ENCODE measurements around the gene WDR20. TPM values are rescaled to one million over a fixed set of nuclear protein-coding genes. Genes with fewer than 3 reads are reported as not detected.

WDR20 gene
- total RNA-seq, 1 experiment from 2014 or later, result 23.8 TPM

DNA sequence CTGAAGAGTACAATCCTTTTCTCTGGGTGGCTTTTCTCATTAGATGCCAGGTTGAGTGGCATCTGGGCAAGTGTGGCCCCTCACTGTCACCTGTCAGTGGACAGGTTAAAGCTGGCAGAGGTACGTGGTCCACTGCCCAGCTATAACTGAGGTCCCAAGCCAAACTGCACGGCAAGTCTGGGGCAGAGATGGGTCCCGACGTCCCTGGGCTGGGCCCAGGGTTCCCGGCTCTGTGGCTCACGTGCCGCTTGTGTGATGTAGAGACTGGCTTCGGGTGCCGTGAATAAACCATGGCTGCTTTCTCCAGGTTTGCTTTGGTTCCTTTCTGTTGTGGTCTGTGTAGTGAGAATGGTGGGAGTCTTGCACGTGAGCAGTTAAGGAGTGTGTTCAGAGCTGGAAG, 77.7 kb downstream of the WDR20 start:
- TF ChIP-seq, protein P1, sequence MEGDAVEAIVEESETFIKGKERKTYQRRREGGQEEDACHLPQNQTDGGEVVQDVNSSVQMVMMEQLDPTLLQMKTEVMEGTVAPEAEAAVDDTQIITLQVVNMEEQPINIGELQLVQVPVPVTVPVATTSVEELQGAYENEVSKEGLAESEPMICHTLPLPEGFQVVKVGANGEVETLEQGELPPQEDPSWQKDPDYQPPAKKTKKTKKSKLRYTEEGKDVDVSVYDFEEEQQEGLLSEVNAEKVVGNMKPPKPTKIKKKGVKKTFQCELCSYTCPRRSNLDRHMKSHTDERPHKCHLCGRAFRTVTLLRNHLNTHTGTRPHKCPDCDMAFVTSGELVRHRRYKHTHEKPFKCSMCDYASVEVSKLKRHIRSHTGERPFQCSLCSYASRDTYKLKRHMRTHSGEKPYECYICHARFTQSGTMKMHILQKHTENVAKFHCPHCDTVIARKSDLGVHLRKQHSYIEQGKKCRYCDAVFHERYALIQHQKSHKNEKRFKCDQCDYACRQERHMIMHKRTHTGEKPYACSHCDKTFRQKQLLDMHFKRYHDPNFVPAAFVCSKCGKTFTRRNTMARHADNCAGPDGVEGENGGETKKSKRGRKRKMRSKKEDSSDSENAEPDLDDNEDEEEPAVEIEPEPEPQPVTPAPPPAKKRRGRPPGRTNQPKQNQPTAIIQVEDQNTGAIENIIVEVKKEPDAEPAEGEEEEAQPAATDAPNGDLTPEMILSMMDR (IDR thresholded peaks at IDR 0.05; ENCODE audit: unreplicated experiment), result no peak
- Mint-ChIP-seq H3K4me1 (ENCODE audit: insufficient read depth, unreplicated experiment) (no peaks in the 10 kb centered on the region), H3K9me3 (ENCODE audit: unreplicated experiment) (no peaks in the 10 kb centered on the region), H3K4me3 (ENCODE audit: unreplicated experiment) (no peak overlapping the region), H3K27me3 (ENCODE audit: insufficient read depth, unreplicated experiment) (no peaks in the 10 kb centered on the region), H3K27ac (ENCODE audit: low read depth, unreplicated experiment) (no peak overlapping the region), H3K36me3 (ENCODE audit: insufficient read depth, unreplicated experiment) (peaks cover 7% of the 10 kb centered on the region)
- POLR2A ChIA-PET, result no interaction called here
- no peak for DNase-seq (ENCODE audit: unreplicated experiment)
- intact Hi-C loops (cut with micrococcal nuclease), result no loop called here
- BruUV-seq (replicated peaks), result no TSS peak
- CTCF ChIA-PET, result interaction anchor here (0.6 to 0.7 kb wide), 2 partner anchors 100 to 190 kb away, joined by 3 to 4 read pairs; no protein-coding TSS in a partner anchor

DNA sequence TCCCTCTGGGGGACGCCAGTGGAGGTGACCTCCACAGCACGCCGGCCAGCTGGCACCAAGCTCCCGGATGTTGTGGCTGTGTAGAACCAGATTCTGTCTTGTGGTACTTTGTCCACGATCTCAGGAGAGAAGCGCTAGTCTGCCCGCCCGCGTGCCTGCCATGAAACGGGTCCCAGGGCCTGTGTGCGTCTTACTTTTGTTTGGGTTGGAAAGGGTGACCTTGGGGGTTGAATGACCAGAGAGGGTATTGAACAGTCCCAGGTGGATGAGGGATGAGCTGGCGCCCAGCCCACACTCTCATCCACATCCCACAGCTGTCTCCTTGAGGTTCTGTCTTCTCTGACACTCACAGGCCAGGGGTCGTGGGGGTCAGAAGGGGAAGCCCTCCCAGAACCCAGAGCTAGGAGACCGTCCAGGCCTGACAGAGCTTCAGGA, 78.3 kb downstream of the WDR20 start:
- H3K27ac Mint-ChIP-seq (ENCODE audit: low read depth, unreplicated experiment), result no peak overlapping the region
- CTCF ChIA-PET, result interaction anchor here (0.6 kb wide), 1 partner anchor 100 kb away, joined by 3 read pairs; no protein-coding TSS in a partner anchor
- no TSS peak for BruUV-seq (replicated peaks)

DNA sequence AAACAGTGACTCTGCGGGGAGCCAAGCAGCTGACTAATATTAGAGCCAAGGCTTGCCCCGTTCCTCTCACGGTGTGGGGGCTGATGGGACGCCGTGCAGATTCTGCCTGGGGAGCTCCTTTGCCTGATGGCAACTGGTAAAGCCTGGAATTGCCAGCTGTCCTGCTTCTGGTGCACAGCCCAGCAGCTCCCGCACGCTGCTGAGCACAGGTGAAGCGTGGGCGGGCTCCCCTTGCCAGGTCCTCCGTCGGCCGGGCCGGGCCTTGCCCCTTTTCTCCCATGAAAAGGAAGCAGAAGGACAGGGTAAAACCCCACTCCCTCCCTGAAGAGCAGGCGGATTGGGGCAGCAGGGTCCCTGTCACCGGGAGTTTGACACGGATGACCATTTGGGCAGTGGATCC, 79.0 kb downstream of the WDR20 start:
- Mint-ChIP-seq H3K4me3 (ENCODE audit: unreplicated experiment) (no peak overlapping the region), H3K27me3 (ENCODE audit: insufficient read depth, unreplicated experiment) (no peaks in the 10 kb centered on the region), H3K4me1 (ENCODE audit: insufficient read depth, unreplicated experiment) (no peaks in the 10 kb centered on the region), H3K36me3 (ENCODE audit: insufficient read depth, unreplicated experiment) (peaks cover 9% of the 10 kb centered on the region), H3K9me3 (ENCODE audit: unreplicated experiment) (no peaks in the 10 kb centered on the region), H3K27ac (ENCODE audit: low read depth, unreplicated experiment) (no peak overlapping the region)
- intact Hi-C loops (cut with micrococcal nuclease), result no loop called here
- BruUV-seq (replicated peaks), result no TSS peak
- ChIA-PET CTCF (no interaction called here), POLR2A (interaction anchor here (0.9 kb wide), 1 partner anchor 29 kb away, joined by 3 read pairs; no protein-coding TSS in a partner anchor)
- TF ChIP-seq, protein P1 (IDR thresholded peaks at IDR 0.05; ENCODE audit: unreplicated experiment), result no peak
- no peak for DNase-seq (ENCODE audit: unreplicated experiment)

More for the DNA sequence above, 78.3 kb downstream of the WDR20 start:
- POLR2A ChIA-PET, result interaction anchor here (0.9 kb wide), 1 partner anchor 28 kb away, joined by 3 read pairs; no protein-coding TSS in a partner anchor
- intact Hi-C loops (cut with micrococcal nuclease), result no loop called here
- DNase-seq (ENCODE audit: unreplicated experiment), result no peak
- TF ChIP-seq, protein P1 (IDR thresholded peaks at IDR 0.05; ENCODE audit: unreplicated experiment), result no peak
- Mint-ChIP-seq H3K36me3 (ENCODE audit: insufficient read depth, unreplicated experiment) (peaks cover 7% of the 10 kb centered on the region), H3K27me3 (ENCODE audit: insufficient read depth, unreplicated experiment) (no peaks in the 10 kb centered on the region), H3K4me1 (ENCODE audit: insufficient read depth, unreplicated experiment) (no peaks in the 10 kb centered on the region), H3K9me3 (ENCODE audit: unreplicated experiment) (no peaks in the 10 kb centered on the region), H3K4me3 (ENCODE audit: unreplicated experiment) (no peak overlapping the region)

DNA sequence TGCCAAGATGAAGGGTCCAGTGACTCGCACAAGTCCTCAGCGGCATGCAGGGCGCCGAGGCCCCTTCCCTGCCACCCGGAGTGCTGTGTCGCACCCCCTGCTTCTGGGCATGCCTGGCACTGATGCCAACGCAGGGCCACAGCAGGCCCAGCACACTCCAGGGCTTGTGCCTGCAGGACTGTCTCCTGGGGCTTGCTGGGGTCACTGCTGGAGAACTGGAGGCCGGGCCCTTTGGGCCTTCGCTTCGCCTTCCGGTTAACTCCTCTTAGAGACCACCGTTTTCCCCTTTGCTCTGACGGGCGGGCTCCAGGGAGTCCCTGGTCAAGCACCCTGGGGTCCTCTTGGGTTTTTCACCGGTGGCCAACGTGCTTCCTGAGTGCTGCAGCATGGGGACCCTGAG, 79.6 kb downstream of the WDR20 start:
- intact Hi-C loops (cut with micrococcal nuclease), result no loop called here
- Mint-ChIP-seq H3K9me3 (ENCODE audit: unreplicated experiment) (no peaks in the 10 kb centered on the region), H3K4me1 (ENCODE audit: insufficient read depth, unreplicated experiment) (no peaks in the 10 kb centered on the region), H3K4me3 (ENCODE audit: unreplicated experiment) (no peak overlapping the region), H3K27me3 (ENCODE audit: insufficient read depth, unreplicated experiment) (no peaks in the 10 kb centered on the region), H3K27ac (ENCODE audit: low read depth, unreplicated experiment) (no peak overlapping the region), H3K36me3 (ENCODE audit: insufficient read depth, unreplicated experiment) (peaks cover 15% of the 10 kb centered on the region)
- TF ChIP-seq, protein P1 (IDR thresholded peaks at IDR 0.05; ENCODE audit: unreplicated experiment), result no peak
- no peak for DNase-seq (ENCODE audit: unreplicated experiment)
- no TSS peak for BruUV-seq (replicated peaks)
- CTCF ChIA-PET, result no interaction called here
- POLR2A ChIA-PET, result no interaction called here

Data from MCF 10A (cell line).